GM18517 (cell line): Measurements from ENCODE around the gene RCVRN.

Source experiments
- ATAC-seq: cut with Tn5 transposase; IDR thresholded peaks from one replicate; pipeline ENCODE4 v1.9.1; 2021; ENCODE audit warnings: mild to moderate bottlenecking, moderate library complexity; ENCODE audit not compliant: unreplicated experiment

Gene RCVRN

DNA sequence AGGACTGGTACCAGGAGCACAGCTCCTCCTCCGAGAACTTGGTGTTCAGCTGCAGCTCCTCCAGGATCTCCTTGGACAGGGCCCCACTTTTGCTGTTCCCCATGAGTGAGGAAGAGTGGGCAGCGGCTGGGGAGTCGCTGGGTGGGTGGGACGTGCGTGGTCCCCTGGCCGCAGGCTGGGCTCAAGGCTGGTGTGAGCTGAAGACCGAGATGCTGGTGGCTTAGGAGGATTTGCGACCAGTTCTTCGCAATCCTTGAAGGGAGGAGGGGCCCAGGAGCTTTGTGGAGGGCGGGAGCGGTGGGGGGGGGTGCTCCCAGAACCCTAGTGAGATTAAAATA lies at the start of gene RCVRN:
TSS of gene RCVRN (minus strand) at position 194 of the 338 bp plus-strand sequence. CDS start at position 103, 91 bp downstream.
- ATAC-seq = no peak

GRCh38 chr17:9953492-9953891 lies 48.4 kb upstream of the RCVRN start:
- no peak for ATAC-seq

DNA sequence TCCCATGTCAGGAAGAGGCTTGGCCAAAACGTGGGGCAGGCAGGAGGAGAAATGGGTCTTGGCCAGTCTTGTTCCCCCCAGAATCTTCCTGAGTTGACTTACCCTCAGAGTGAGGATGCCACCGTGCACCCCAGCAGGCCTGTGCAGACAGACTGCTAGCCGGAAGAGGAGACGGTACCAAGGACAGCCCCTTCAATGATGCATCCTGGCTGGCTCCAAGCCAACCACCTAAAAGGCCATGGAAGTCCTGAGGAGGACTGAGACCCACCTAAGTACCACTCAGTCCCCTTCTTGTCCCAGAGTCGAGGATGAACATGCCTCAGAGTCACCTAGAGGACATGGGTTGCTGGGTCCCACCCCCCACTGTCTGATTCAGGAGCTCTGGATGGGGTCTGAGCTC lies 46.7 kb upstream of the RCVRN start:
- ATAC-seq = no peak

- ATAC-seq = no peak
These were observed 43.9 kb upstream of the RCVRN start for GRCh38 chr17:9948928-9949327.

- ATAC-seq = no peak
These were observed 39.6 kb upstream of the RCVRN start for GRCh38 chr17:9944704-9945103.

DNA sequence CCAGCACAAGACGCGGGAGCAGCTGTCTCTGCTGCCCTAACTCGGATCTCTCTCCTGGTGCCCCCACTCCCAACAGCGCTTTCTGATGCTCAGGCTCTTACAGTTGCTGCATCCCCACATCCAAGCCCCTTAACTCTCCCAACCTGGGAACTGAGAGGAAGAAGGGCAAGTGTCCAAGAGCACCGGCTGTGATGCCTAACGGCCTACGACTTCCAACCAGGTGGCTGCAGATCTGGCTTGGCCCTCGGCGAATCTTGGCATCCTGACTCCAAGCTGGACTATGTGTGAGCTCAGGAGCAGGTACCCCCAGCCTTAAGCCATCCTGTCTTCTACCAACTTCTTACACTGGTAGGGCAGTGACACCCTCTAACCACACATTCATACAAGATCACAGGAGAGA lies 38.3 kb upstream of the RCVRN start:
- ATAC-seq = no peak

DNA sequence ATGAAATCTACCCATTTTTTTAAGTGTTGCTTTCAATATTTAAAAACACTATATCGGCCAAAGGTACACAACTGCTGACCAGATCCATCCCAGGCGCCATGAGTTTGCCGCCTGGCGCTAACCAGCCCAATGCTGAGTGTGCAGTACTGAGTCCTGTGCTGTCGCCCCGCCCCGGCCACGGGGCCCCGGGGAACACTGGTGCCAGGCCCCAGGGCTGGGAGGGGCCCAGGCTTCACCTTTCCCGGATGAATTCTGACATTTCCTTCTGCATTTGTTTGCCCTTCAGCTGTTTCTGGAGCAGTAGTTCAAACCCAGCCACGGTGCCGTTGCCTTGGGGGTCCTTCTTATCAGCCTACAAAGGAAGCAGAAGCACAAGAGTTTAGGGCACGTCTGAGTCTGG lies 37.8 kb upstream of the RCVRN start:
- no peak for ATAC-seq

- ATAC-seq = no peak
These were observed 36.2 kb upstream of the RCVRN start for GRCh38 chr17:9941305-9941704.

- ATAC-seq = no peak
These were observed 35.8 kb upstream of the RCVRN start for GRCh38 chr17:9940841-9941240.

DNA sequence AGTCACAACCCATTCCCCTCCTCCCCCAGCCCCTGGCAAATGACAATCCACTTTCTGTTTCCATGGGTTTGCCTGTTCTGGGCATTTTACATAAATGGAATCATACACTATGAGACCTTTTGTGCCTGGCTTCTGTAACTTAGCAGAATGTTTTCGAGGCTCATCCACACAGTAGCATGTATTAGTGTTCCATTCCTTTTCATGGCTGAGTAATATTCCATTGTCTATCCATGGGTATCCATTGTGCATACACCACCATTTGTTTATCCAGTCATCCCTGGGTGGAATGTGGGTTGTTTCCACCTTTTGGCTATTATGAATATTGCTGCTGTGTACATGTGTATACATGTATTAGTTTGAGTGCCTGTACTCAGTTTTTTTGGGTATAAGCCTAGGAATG lies 33.7 kb upstream of the RCVRN start:
- ATAC-seq = no peak

- ATAC-seq = no peak
These were observed 32.8 kb upstream of the RCVRN start for GRCh38 chr17:9937901-9938300.

DNA sequence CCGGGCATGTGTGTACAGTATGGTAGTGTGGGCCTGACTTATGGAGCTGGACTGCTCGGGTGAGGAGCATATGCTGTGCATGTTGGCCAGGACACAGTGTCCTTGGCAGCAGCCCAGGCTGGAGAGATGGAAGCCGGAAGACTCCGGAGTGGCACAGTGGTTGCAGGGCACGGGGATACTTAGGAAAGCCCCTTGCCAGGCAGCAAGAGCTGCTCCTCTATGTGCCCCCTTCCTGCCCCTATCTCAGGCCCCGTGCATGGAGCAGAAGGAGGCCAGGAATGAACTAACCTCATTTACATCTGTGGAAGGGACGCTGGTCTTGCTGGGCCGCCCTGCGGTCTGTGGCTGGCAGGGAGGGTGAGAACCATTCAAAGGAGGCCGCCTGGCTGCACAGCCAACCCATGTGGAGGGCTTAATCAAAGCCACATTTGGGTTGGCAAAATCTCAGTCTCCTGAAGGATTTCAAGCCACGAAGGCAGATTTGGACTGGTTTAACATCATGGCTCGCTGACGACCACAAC lies 32.2 kb upstream of the RCVRN start:
- no peak for ATAC-seq

DNA sequence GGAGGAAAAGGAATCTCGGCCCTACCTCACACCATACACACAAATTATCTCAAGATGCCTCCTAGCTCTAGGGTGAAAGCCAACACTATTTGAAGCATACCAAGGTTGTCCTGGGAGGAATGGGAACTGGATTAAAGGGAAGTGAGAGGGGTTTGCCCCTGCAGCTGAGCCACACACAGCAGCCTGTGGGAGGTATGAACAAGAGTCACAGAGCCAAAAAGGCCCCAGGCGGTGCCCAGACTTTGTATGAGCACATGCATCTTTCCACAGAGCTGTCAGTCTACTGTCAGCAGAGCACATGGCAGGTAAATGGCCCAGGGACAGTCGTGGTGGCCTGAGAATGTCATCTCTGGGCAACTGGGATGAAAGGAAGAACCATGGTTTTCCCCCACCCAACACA lies 31.0 kb upstream of the RCVRN start:
- ATAC-seq = no peak

DNA sequence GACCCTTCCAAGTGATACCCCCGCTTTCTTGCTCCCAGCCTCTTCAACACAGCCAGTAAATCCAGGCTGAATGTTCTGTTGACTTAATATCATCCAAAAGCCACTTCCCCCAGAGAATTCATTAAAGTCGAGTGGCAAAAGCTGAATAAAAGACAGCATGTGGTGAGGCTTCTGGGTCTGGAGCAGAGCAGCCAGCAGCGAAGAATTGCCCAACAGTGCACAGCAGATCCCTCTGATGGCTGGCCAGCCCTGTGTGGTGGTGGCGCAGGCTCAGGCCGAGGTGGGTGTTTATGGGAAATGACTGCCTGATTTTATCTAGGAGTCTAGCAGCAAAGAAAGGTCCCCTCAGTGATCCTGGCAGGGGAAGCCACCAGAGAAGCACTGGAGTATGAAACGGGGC lies 30.3 kb upstream of the RCVRN start:
- no peak for ATAC-seq

DNA sequence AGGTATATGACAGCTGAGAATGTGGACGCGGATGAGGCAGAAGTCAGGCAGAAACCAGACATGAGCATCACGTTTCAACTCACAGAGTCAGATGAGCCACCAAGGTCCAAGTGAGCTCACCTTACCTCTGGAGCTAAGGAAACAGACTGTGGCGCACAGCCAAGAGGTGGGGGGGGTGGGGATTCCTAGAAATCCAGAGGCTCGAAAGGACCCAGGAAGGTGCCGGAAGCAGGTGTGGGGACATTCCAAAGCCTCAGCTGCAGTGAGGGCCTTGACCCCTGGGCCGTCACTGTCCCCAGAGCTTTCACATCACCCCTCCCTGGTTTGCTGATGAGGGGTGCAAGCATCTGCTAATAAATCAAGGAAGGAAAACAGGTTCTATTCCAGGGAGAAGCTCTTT lies 29.3 kb upstream of the RCVRN start:
- ATAC-seq = no peak

DNA sequence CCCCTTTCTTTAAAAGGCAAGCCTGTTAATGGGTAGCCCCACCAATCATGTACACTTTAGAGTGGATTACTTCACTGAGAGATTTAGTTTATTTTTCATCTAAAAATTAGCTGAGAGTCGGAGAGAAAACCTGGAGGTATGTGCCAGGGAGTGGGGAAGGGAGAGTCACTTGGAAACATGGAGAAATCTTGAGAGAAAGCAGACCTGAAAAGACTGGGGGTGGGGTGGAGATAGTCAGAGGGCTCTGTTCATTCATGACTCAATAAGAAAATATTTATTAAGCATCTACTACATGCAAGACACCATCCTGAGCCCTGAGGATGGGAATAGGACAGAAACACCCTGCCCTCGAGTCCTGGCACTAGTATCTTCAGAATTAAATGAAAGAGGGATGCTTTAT lies 27.4 kb upstream of the RCVRN start:
- ATAC-seq = no peak

DNA sequence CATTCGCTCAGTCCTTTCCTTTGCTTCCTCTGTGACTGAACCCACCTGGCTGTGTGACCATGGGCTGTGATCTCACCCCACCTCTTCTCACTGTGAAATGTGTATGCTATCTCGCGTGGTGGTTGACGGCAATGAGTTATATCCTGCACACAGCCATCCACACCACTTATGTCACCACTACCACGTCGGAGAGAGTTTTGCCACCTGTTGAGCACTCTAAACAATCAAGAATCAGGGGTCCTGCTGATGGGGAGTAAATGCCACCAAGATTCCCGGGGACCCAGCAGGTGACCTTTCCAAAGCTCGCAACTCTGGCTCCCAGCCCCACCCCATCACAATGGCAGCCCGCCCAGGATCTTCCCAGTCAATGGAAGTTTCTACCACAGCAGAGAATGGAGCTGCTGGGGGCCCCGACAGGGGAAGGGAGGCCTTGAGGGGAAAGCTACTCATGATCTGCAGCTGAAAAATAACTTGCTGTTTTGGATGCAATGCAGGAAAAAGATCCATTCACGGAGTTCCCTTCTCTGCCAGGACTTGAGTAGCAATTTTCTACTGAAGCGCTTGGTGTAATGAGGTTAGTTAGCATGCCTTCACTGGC lies 26.2 kb upstream of the RCVRN start:
- no peak for ATAC-seq

- no peak for ATAC-seq
These were observed 24.8 kb upstream of the RCVRN start for GRCh38 chr17:9929871-9930270.

- ATAC-seq = no peak
These were observed 23.7 kb upstream of the RCVRN start for GRCh38 chr17:9928601-9929333.

DNA sequence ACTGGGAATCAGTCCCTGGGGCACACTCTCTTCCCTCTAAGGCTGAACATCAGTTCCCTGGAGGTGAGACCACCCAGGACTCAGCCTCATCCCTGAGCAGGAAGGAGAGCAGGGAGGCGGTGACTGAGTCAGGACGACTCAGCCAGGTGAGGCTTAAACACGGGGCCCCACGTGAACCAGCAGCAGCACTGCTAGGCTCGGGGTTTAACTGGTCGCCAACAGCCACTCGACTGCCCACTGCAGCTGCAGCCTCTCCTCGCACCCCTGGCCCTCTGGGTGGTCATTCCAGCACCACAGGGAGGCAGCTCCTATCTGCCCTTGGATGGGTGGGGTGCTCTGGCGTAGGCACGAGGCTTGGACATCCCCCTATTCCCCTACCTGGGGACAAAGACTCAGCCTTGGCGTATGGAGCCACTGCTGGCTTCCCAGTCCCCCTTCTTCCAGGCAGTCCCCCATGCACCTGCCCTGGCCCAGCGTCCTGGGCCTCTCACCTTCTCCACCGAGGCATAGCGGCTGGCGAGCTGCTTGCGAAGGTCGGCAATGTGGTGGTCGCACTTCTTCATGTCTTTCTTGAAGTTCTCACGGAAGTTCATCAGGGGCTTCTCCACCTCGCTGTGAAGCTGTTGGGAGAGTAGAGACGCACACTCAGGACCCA lies 21.2 kb upstream of the RCVRN start:
- ATAC-seq = no peak

GRCh38 chr17:9925457-9925856 lies 20.4 kb upstream of the RCVRN start:
- no peak for ATAC-seq

GRCh38 chr17:9924735-9925191 lies 19.7 kb upstream of the RCVRN start:
- peak; percentile 65 for ATAC-seq
